Natural killer cell (primary cell): Measurements from ENCODE around the gene ANAPC16. TPM values are rescaled to one million over a fixed set of nuclear protein-coding genes. Genes with fewer than 3 reads are reported as not detected.

Source experiments
- ATAC-seq, 3 donors: fragments of 150-1000 bp in 2 of 3; fragments of 200-7000 bp in 1 of 3; cut with Tn5 transposase; 1 replicate in 1 of 3; 2 replicates in 2 of 3; pipeline ENCODE4 v1.10.0; 2021; ENCODE audit warnings: mild to moderate bottlenecking in 2 of 3, moderate library complexity in 2 of 3
- DNase-seq, 2 donors: peaks; one replicate each; pipeline versions ENCODE4 v3.0.0 to v3.0.0-alpha.2; 2013 to 2021; ENCODE audit warnings: mixed read lengths in 1 of 2
- H3K27ac ChIP-seq: one replicate; pipeline ENCODE4 v1.5.1; 2013; ENCODE audit warnings: mild to moderate bottlenecking, low read length
- H3K27me3 ChIP-seq: one replicate; pipeline ENCODE4 v1.6.1; 2013; ENCODE audit warnings: low read length; ENCODE audit not compliant: control insufficient read depth, insufficient read depth
- H3K36me3 ChIP-seq: one replicate; pipeline ENCODE4 v1.6.1; 2013; ENCODE audit warnings: low read length; ENCODE audit not compliant: control insufficient read depth, insufficient read depth
- H3K4me1 ChIP-seq: one replicate; pipeline ENCODE4 v1.6.1; 2013; ENCODE audit warnings: low read length; ENCODE audit not compliant: control insufficient read depth, insufficient read depth
- H3K4me3 ChIP-seq: one replicate; pipeline ENCODE4 v1.5.1; 2013; ENCODE audit warnings: low read length
- H3K9me3 ChIP-seq: one replicate; pipeline ENCODE4 v1.6.1; 2013; ENCODE audit warnings: low read length; ENCODE audit not compliant: control insufficient read depth, insufficient read depth
- H3K27ac Mint-ChIP-seq, 2 donors: one replicate each; pipeline ENCODE4 v1.8.0; 2022; ENCODE audit warnings: mild to moderate bottlenecking in 2 of 2, mixed read lengths in 2 of 2, moderate library complexity in 1 of 2
- H3K27me3 Mint-ChIP-seq, 2 donors: one replicate each; pipeline ENCODE4 v1.8.0; 2022; ENCODE audit warnings: low read depth in 2 of 2, mixed read lengths in 2 of 2
- H3K36me3 Mint-ChIP-seq: one replicate; pipeline ENCODE4 v1.8.0; 2022; ENCODE audit warnings: mixed read lengths
- H3K4me1 Mint-ChIP-seq, 2 donors: one replicate each; pipeline ENCODE4 v1.8.0; 2022; ENCODE audit warnings: mixed read lengths in 2 of 2
- H3K4me3 Mint-ChIP-seq: one replicate; pipeline ENCODE4 v1.8.0; 2022; ENCODE audit warnings: mild to moderate bottlenecking, moderate library complexity, mixed read lengths
- H3K9me3 Mint-ChIP-seq, 2 donors: one replicate each; pipeline ENCODE4 v1.8.0; 2022; ENCODE audit warnings: mixed read lengths in 2 of 2
- WGBS: methylation state at CpG from one replicate; pipeline ENCODE4 v1.1.7; 2013; ENCODE audit warnings: missing lambda C conversion rate; ENCODE audit not compliant: insufficient coverage; 5-methylcytosine and 5-hydroxymethylcytosine counted together
- intact Hi-C: fragments of 100-400 bp; cut with micrococcal nuclease; formaldehyde crosslinking; loops from one replicate; pipeline ENCODE4 v1.14.2; 2022
- total RNA-seq, 4 donors: library from RNA; stranded (reverse); fragments of 120-200 nt in 1 of 4; gene quantifications; one replicate each; pipeline versions ENCODE4 v1.2.3 to v1.2.4, GENCODE V29; 2013 to 2022
- TF ChIP-seq, protein P1 (sequence below): fragments of 200-600 bp; IDR thresholded peaks from one replicate; pipeline ENCODE4 v1.8.0; 2022; ENCODE audit warnings: antibody characterized with exemption

The ANAPC16 gene
- total RNA-seq, 3 donors from 2014 or later (not counting 1 experiment from before 2014, with no cell fraction given), result 70.9 to 77.0 (median 71.0) TPM

- no peak overlapping the region for H3K4me3 ChIP-seq
- ATAC-seq (no peak), DNase-seq (peak in 1 of 2 donors; percentile 37)
- Mint-ChIP-seq H3K27me3 (no peaks in the 10 kb centered on the region), H3K27ac (peak overlapping the region; percentile 81 to 85), H3K4me1 (peaks cover 49 to 79% of the 10 kb centered on the region in 2 donors), H3K9me3 (no peaks in the 10 kb centered on the region), H3K4me3 (peak overlapping the region; percentile 29), H3K36me3 (no peaks in the 10 kb centered on the region)
- intact Hi-C loops, result no loop called here
- H3K4me1 ChIP-seq, result peaks cover 59% of the 10 kb centered on the region
- 83% methylated on average over 8 of the region's 11 CpGs for WGBS
- H3K27ac ChIP-seq, result peak overlapping the region; percentile 14
- H3K9me3 ChIP-seq, result no peaks in the 10 kb centered on the region
- no peaks in the 10 kb centered on the region for H3K27me3 ChIP-seq
- TF ChIP-seq, protein P1, sequence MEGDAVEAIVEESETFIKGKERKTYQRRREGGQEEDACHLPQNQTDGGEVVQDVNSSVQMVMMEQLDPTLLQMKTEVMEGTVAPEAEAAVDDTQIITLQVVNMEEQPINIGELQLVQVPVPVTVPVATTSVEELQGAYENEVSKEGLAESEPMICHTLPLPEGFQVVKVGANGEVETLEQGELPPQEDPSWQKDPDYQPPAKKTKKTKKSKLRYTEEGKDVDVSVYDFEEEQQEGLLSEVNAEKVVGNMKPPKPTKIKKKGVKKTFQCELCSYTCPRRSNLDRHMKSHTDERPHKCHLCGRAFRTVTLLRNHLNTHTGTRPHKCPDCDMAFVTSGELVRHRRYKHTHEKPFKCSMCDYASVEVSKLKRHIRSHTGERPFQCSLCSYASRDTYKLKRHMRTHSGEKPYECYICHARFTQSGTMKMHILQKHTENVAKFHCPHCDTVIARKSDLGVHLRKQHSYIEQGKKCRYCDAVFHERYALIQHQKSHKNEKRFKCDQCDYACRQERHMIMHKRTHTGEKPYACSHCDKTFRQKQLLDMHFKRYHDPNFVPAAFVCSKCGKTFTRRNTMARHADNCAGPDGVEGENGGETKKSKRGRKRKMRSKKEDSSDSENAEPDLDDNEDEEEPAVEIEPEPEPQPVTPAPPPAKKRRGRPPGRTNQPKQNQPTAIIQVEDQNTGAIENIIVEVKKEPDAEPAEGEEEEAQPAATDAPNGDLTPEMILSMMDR, result peak; percentile 26
- no peaks in the 10 kb centered on the region for H3K36me3 ChIP-seq
Observed at GRCh38 chr10:72243822-72244437, 28.1 kb downstream of the ANAPC16 start.

DNA sequence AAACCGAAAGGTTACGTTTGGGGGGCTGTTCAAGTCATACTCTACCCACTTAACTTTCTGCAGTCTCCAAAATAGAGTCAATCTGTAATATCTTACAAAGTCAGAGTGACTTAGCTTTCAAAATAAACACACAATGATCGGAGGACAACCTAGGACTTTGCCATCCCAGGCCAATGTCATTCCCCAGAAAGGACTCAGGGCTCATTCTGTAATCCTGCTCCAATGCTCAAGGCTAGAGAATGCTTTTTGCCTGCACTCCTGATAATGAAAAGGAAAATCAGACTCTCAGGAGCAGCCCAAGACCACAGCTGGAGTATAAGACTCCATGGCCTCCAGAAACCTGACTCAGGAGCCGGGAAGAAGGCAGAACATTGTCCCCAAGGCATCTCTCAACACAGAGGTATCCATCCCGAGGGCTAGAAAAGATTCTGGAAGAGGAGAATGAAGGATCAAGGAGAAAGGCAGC, 28.8 kb downstream of the ANAPC16 start:
- Histone ChIP-seq H3K27me3 (no peaks in the 10 kb centered on the region), H3K4me3 (no peak overlapping the region), H3K4me1 (peaks cover 65% of the 10 kb centered on the region), H3K27ac (peak overlapping the region; percentile 14), H3K9me3 (no peaks in the 10 kb centered on the region), H3K36me3 (no peaks in the 10 kb centered on the region)
- Mint-ChIP-seq H3K4me1 (peaks cover 51 to 80% of the 10 kb centered on the region in 2 donors), H3K27ac (peak overlapping the region; percentile 81 to 85), H3K4me3 (peak overlapping the region; percentile 29), H3K9me3 (no peaks in the 10 kb centered on the region), H3K27me3 (no peaks in the 10 kb centered on the region), H3K36me3 (no peaks in the 10 kb centered on the region)
- ATAC-seq (no peak), DNase-seq (no peak)
- TF ChIP-seq, protein P1, result no peak
- intact Hi-C loops, result no loop called here
- 79% methylated on average over 5 of the region's 5 CpGs for WGBS

GRCh38 chr10:72245949-72246525, 30.2 kb downstream of the ANAPC16 start:
- Histone ChIP-seq H3K9me3 (no peaks in the 10 kb centered on the region), H3K27ac (peak overlapping the region; percentile 46), H3K36me3 (no peaks in the 10 kb centered on the region), H3K4me3 (no peak overlapping the region), H3K4me1 (peaks cover 79% of the 10 kb centered on the region), H3K27me3 (no peaks in the 10 kb centered on the region)
- no peak for ATAC-seq
- intact Hi-C loops, result no loop called here
- Mint-ChIP-seq H3K27me3 (no peaks in the 10 kb centered on the region), H3K9me3 (no peaks in the 10 kb centered on the region), H3K4me3 (peak overlapping the region; percentile 59), H3K27ac (peak overlapping the region; percentile 81 to 85), H3K4me1 (peaks cover 61 to 83% of the 10 kb centered on the region in 2 donors), H3K36me3 (no peaks in the 10 kb centered on the region)
- DNase-seq, result no peak
- WGBS, result 20% methylated on average over 3 of the region's 3 CpGs
- TF ChIP-seq, protein P1, result no peak
